HAP-1 (cell line): ENCODE data around the gene PCDHGA3.
"Not testable (repeated sequence)": the region's sequence is repeated elsewhere in the genome, so short reads cannot be mapped to it uniquely, and the experiment has no call there.

Experiments used
- DNase-seq, 2 experiments: peaks; one replicate each; pipeline ENCODE4 v3.0.0-alpha.2; 2016 to 2020; ENCODE audit warnings: low spot score in 2 of 2
- H3K27me3 ChIP-seq: fragments of 250-450 bp; sonication (Bioruptor Pico); 2 replicates; pipeline ENCODE4 v1.5.1; 2020; ENCODE audit warnings: low read depth, mild to moderate bottlenecking, moderate library complexity
- H3K36me3 ChIP-seq: fragments of 250-450 bp; sonication (Bioruptor Pico); replicated peaks from 2 replicates; pipeline ENCODE4 v1.5.1; 2020; ENCODE audit warnings: mild to moderate bottlenecking
- H3K4me1 ChIP-seq: fragments of 250-450 bp; sonication (Bioruptor Pico); 2 replicates; pipeline ENCODE4 v1.5.1; 2020; ENCODE audit warnings: mild to moderate bottlenecking
- H3K4me3 ChIP-seq: fragments of 250-450 bp; sonication (Bioruptor Pico); 2 replicates; pipeline ENCODE4 v1.5.1; 2020; ENCODE audit warnings: mild to moderate bottlenecking, moderate library complexity
- H3K9me3 ChIP-seq: fragments of 250-450 bp; sonication (Bioruptor Pico); 2 replicates; pipeline ENCODE4 v1.5.1; 2020; ENCODE audit warnings: mild to moderate bottlenecking, moderate library complexity
- in situ Hi-C: fragments of 300-500 bp; cut with MboI; formaldehyde crosslinking; loops from 3 replicates; pipeline ENCODE4 v1.14.3; 2020; ENCODE audit warnings: low sequenced_read_pairs, inconsistent platforms, mixed read lengths

The PCDHGA3 gene

GRCh38 chr5:141343242-141343952 lies at the start of gene PCDHGA3:
PCDHGA3 (plus strand) TSS chr5:141343829; CDS start chr5:141344034, 205 bp downstream.
- in situ Hi-C loops, result no loop called here
- no peak for DNase-seq
- Histone ChIP-seq H3K27me3 (no peaks in the 10 kb centered on the region), H3K9me3 (no peaks in the 10 kb centered on the region), H3K4me1 (no peaks in the 10 kb centered on the region), H3K36me3 (no peaks in the 10 kb centered on the region), H3K4me3 (no peak within 1 kb of the TSS)

- in situ Hi-C loops, result no loop called here
- Histone ChIP-seq H3K36me3 (no peaks in the 10 kb centered on the region), H3K9me3 (no peaks in the 10 kb centered on the region), H3K27me3 (no peaks in the 10 kb centered on the region), H3K4me1 (no peaks in the 10 kb centered on the region), H3K4me3 (no peak overlapping the region)
- no peak for DNase-seq
These were observed 45.3 kb upstream of the PCDHGA3 start for GRCh38 chr5:141298376-141298775.

- no peaks in the 10 kb centered on the region for H3K27me3 ChIP-seq
- H3K36me3 ChIP-seq, result no peaks in the 10 kb centered on the region
- H3K4me3 ChIP-seq, result no peak within 1 kb of the TSS
- DNase-seq, result no peak
- no peaks in the 10 kb centered on the region for H3K9me3 ChIP-seq
- no peaks in the 10 kb centered on the region for H3K4me1 ChIP-seq
- in situ Hi-C loops, result no loop called here
These were observed 39.9 kb upstream of the PCDHGA3 start, which contains the start of gene SLC25A2 for GRCh38 chr5:141303756-141304155. SLC25A2 (minus strand) TSS chr5:141304049; CDS start chr5:141303865, 184 bp downstream.

- no peaks in the 10 kb centered on the region for H3K36me3 ChIP-seq
- no peaks in the 10 kb centered on the region for H3K9me3 ChIP-seq
- no peak for DNase-seq
- no peak overlapping the region for H3K4me3 ChIP-seq
- no peaks in the 10 kb centered on the region for H3K4me1 ChIP-seq
- no peaks in the 10 kb centered on the region for H3K27me3 ChIP-seq
- in situ Hi-C loops, result no loop called here
These were observed 37.0 kb upstream of the PCDHGA3 start for GRCh38 chr5:141306630-141307029.

- Histone ChIP-seq H3K36me3 (no peaks in the 10 kb centered on the region; the same call in 1 of the 2 replicates), H3K9me3 (peaks cover 3% of the 10 kb centered on the region), H3K4me3 (no peak overlapping the region), H3K27me3 (no peaks in the 10 kb centered on the region), H3K4me1 (no peaks in the 10 kb centered on the region)
- in situ Hi-C loops, result no loop called here
- DNase-seq, result no peak
These were observed 29.9 kb upstream of the PCDHGA3 start for GRCh38 chr5:141313711-141314110.

- H3K4me1 ChIP-seq, in situ Hi-C loops, DNase-seq, H3K27me3 ChIP-seq, H3K36me3 ChIP-seq, H3K4me3 ChIP-seq: not testable (repeated sequence)
- peaks cover 14% of the 10 kb centered on the region for H3K9me3 ChIP-seq
These were observed 26.7 kb upstream of the PCDHGA3 start for GRCh38 chr5:141316963-141317362.

GRCh38 chr5:141319202-141319601 lies 24.4 kb upstream of the PCDHGA3 start:
- H3K4me3 ChIP-seq, result no peak overlapping the region
- no peak for DNase-seq
- H3K27me3 ChIP-seq, result no peaks in the 10 kb centered on the region
- H3K9me3 ChIP-seq, result peaks cover 14% of the 10 kb centered on the region
- in situ Hi-C loops, result no loop called here
- H3K4me1 ChIP-seq, result no peaks in the 10 kb centered on the region; the same call in 1 of the 2 replicates
- peaks cover 9% of the 10 kb centered on the region for H3K36me3 ChIP-seq

- no peaks in the 10 kb centered on the region; the same call in 1 of the 2 replicates for H3K4me1 ChIP-seq
- H3K27me3 ChIP-seq, result no peaks in the 10 kb centered on the region
- peak overlapping the region; percentile 90 for H3K4me3 ChIP-seq
- peaks cover 14% of the 10 kb centered on the region for H3K9me3 ChIP-seq
- peaks cover 9% of the 10 kb centered on the region for H3K36me3 ChIP-seq
- in situ Hi-C loops, result no loop called here
- no peak for DNase-seq
These were observed 23.9 kb upstream of the PCDHGA3 start for GRCh38 chr5:141319699-141320098.

- H3K4me1 ChIP-seq, result no peaks in the 10 kb centered on the region; the same call in 1 of the 2 replicates
- no peaks in the 10 kb centered on the region for H3K27me3 ChIP-seq
- peak; percentile 82 to 92 for DNase-seq
- peak within 1 kb of the TSS; percentile 90 for H3K4me3 ChIP-seq
- peaks cover 14% of the 10 kb centered on the region for H3K9me3 ChIP-seq
- peaks cover 9% of the 10 kb centered on the region for H3K36me3 ChIP-seq
- in situ Hi-C loops, result no loop called here
These were observed 23.1 kb upstream of the PCDHGA3 start, which contains the start of gene TAF7 for GRCh38 chr5:141320225-141321169. TAF7 (minus strand) TSS chr5:141320784; CDS start chr5:141320044, 740 bp downstream.

- in situ Hi-C loops, result no loop called here
- Histone ChIP-seq H3K4me1 (no peaks in the 10 kb centered on the region; the same call in 1 of the 2 replicates), H3K4me3 (no peak overlapping the region), H3K9me3 (peaks cover 14% of the 10 kb centered on the region), H3K27me3 (no peaks in the 10 kb centered on the region), H3K36me3 (peaks cover 9% of the 10 kb centered on the region)
- no peak for DNase-seq
These were observed 21.4 kb upstream of the PCDHGA3 start for GRCh38 chr5:141322261-141322660.

GRCh38 chr5:141326088-141326854 lies 17.4 kb upstream of the PCDHGA3 start:
- Histone ChIP-seq H3K9me3 (no peaks in the 10 kb centered on the region), H3K4me3 (no peak overlapping the region), H3K27me3 (no peaks in the 10 kb centered on the region), H3K4me1 (no peaks in the 10 kb centered on the region; the same call in 1 of the 2 replicates), H3K36me3 (no peaks in the 10 kb centered on the region)
- DNase-seq, result no peak
- in situ Hi-C loops, result no loop called here

GRCh38 chr5:141328231-141328630 lies 15.4 kb upstream of the PCDHGA3 start:
- in situ Hi-C loops, result no loop called here
- H3K9me3 ChIP-seq, result no peaks in the 10 kb centered on the region
- no peak for DNase-seq
- no peak overlapping the region for H3K4me3 ChIP-seq
- no peaks in the 10 kb centered on the region for H3K27me3 ChIP-seq
- no peaks in the 10 kb centered on the region for H3K4me1 ChIP-seq
- no peaks in the 10 kb centered on the region for H3K36me3 ChIP-seq
